CMK (cell line): ENCODE data around the gene MYO1C.
"Not testable (repeated sequence)": the region's sequence is repeated elsewhere in the genome, so short reads cannot be mapped to it uniquely, and the experiment has no call there.

ENCODE experiments used
- DNase-seq: peaks from one replicate; pipeline ENCODE4 v3.0.0-alpha.2; 2010; ENCODE audit warnings: low read depth

MYO1C gene

GRCh38 chr17:1423456-1424135 lies 68.9 kb downstream of the MYO1C start:
- no peak for DNase-seq

- DNase-seq: no peak
Observed at GRCh38 chr17:1422885-1423284, 69.6 kb downstream of the MYO1C start.

GRCh38 chr17:1421470-1421869 lies 71.0 kb downstream of the MYO1C start:
- no peak for DNase-seq

- DNase-seq: no peak
Observed at GRCh38 chr17:1420981-1421380, 71.5 kb downstream of the MYO1C start.

- DNase-seq: no peak
Observed at GRCh38 chr17:1420163-1420562, 72.3 kb downstream of the MYO1C start.

GRCh38 chr17:1418476-1418875 lies 74.0 kb downstream of the MYO1C start:
- not testable (repeated sequence) for DNase-seq

GRCh38 chr17:1416414-1416813 lies 76.1 kb downstream of the MYO1C start:
- no peak for DNase-seq

- DNase-seq: no peak
Observed at GRCh38 chr17:1414634-1415033, 77.9 kb downstream of the MYO1C start.
